ENCODE results near the gene CYTH3. TPM values are rescaled to one million over a fixed set of nuclear protein-coding genes. Genes with fewer than 3 reads are reported as not detected.

Gene CYTH3
- total and polyA plus RNA-seq, 2 of the 13 experiments (the other 11 are each of a cell fraction or from before 2014, with no cell fraction given), result 3.1 to 3.8 TPM

GRCh38 chr7:6139189-6139996, 133.0 kb downstream of the CYTH3 start:
- Histone ChIP-seq H3K79me2 (ENCODE audit: insufficient read depth, low read length) (no peaks in the 10 kb centered on the region), H3K9ac (ENCODE audit: insufficient read depth, low read depth, low read length) (no peak overlapping the region), H3K4me3 (replicated peaks in 1 of 3; ENCODE audit: insufficient read depth in 1 of 3, low read depth in 2 of 3, low read length in 3 of 3) (no peak overlapping the region), H3K36me3 (replicated peaks in 1 of 2; ENCODE audit: control insufficient read depth in 1 of 2, insufficient read depth in 2 of 2, low read length in 2 of 2) (peaks cover 18 to 51% of the 10 kb centered on the region in 2 experiments), H3K4me2 (ENCODE audit: low read depth, low read length) (no peak overlapping the region), H4K20me1 (ENCODE audit: insufficient read depth, low read length) (no peaks in the 10 kb centered on the region), H3K27ac (ENCODE audit: extremely low read length, insufficient read depth, low read length) (no peak overlapping the region), H3K9me3 (ENCODE audit: low read length) (no peaks in the 10 kb centered on the region), H3K4me1 (ENCODE audit: insufficient read depth, low read length) (no peaks in the 10 kb centered on the region), H2AFZ (ENCODE audit: low read length) (no peak overlapping the region), H3K27me3 (ENCODE audit: control insufficient read depth in 1 of 2, insufficient read depth in 2 of 2, low read length in 2 of 2) (no peaks in the 10 kb centered on the region)
- no peak for ATAC-seq
- intact Hi-C loops (cut with micrococcal nuclease; ENCODE audit: unreplicated experiment), result no loop called here
- no peak for FAIRE-seq
- 93% methylated on average over 17 of the region's 17 CpGs for WGBS (ENCODE audit: low lambda C conversion rate)
- ChIA-PET CTCF (ENCODE audit: low intra/inter-chr PET ratio, low total read pairs) (no interaction called here), POLR2A (no interaction called here)
- BruUV-seq (replicated peaks), result no TSS peak
- no peak for DNase-seq (ENCODE audit: low spot score)
- in situ Hi-C loops (cut with HindIII; ENCODE audit: extremely low pct_ligation_motif_present, low pct_unique_long_range_greater_than_20kb), result no loop called here
- no peak for TF ChIP-seq ZNF570 (CRISPR knock-in tag; IDR thresholded peaks at IDR 0.05; ENCODE audit: borderline replicate concordance)
- TF ChIP-seq YEATS4 (CRISPR knock-in tag; IDR thresholded peaks at IDR 0.05; ENCODE audit: borderline replicate concordance), result no peak
- no peak for TF ChIP-seq IRF2 (CRISPR knock-in tag; IDR thresholded peaks at IDR 0.05)
- TF ChIP-seq ZBTB40 (IDR thresholded peaks at IDR 0.05), result no peak
- TF ChIP-seq ZBTB40 (CRISPR knock-in tag; IDR thresholded peaks at IDR 0.05), result no peak
- TF ChIP-seq KLF13 (CRISPR knock-in tag; IDR thresholded peaks at IDR 0.05), result no peak
- TF ChIP-seq ZNF33A (CRISPR knock-in tag; IDR thresholded peaks at IDR 0.05; ENCODE audit: borderline replicate concordance), result no peak
- TF ChIP-seq MBD4 (IDR thresholded peaks at IDR 0.05; ENCODE audit: borderline replicate concordance, low read length), result no peak
- no peak for TF ChIP-seq MIER2 (CRISPR knock-in tag; IDR thresholded peaks at IDR 0.05)
- no peak for TF ChIP-seq FOSL1 (CRISPR knock-in tag; IDR thresholded peaks at IDR 0.05; ENCODE audit: borderline replicate concordance)
- no peak for TF ChIP-seq PITX1 (CRISPR knock-in tag; IDR thresholded peaks at IDR 0.05)
- no peak for TF ChIP-seq ZNF768 (CRISPR knock-in tag; IDR thresholded peaks at IDR 0.05)
- TF ChIP-seq ZNF615 (CRISPR knock-in tag; IDR thresholded peaks at IDR 0.05; ENCODE audit: borderline replicate concordance), result no peak
- TF ChIP-seq ZNF572 (CRISPR knock-in tag; IDR thresholded peaks at IDR 0.05), result no peak
- no peak for TF ChIP-seq GPN1 (CRISPR knock-in tag; IDR thresholded peaks at IDR 0.05; ENCODE audit: borderline replicate concordance)
- TF ChIP-seq SMARCE1 (IDR thresholded peaks at IDR 0.05; ENCODE audit: borderline replicate concordance), result no peak
- TF ChIP-seq ZNF547 (CRISPR knock-in tag; IDR thresholded peaks at IDR 0.05), result no peak
